Uterus (tissue), 2 donors: Measurements from ENCODE around the gene GABRA5.

Source experiments
- CTCF ChIP-seq, 4 experiments: fragments of 200-600 bp in 2 of 4; fragments of 450-650 bp in 2 of 4; sonication (generic) in 2 of 4; IDR thresholded peaks; one replicate each; pipeline ENCODE4 v1.5.1; 2016 to 2019; ENCODE audit warnings: antibody characterized with exemption in 4 of 4, mild to moderate bottlenecking in 2 of 4, moderate library complexity in 1 of 4
- POLR2A ChIP-seq, 2 donors: fragments of 450-650 bp; IDR thresholded peaks; one replicate each; pipeline ENCODE4 v1.6.1; 2016; ENCODE audit warnings: antibody characterized with exemption in 2 of 2, mild to moderate bottlenecking in 1 of 2, moderate library complexity in 1 of 2

GRCh38 chr15:26935322-26935721, 68.5 kb downstream of the GABRA5 start:
- TF ChIP-seq CTCF (IDR thresholded peaks at IDR 0.05): no peak
- no peak for TF ChIP-seq POLR2A (IDR thresholded peaks at IDR 0.05)
